Measurements from ENCODE around the gene GJA10. TPM values are rescaled to one million over a fixed set of nuclear protein-coding genes. Genes with fewer than 3 reads are reported as not detected.

The GJA10 gene
- not detected in 2 replicates for total RNA-seq (ENCODE audit: low replicate concordance)

GRCh38 chr6:89894169-89894568, at the start of gene GJA10:
Gene GJA10 (plus strand): TSS chr6:89894469. CDS start chr6:89894469, 0 bp downstream.

Other genes starting within 250 kb of the GJA10 start
- 15.3 and 19.5 TPM in 2 replicates for gene MDN1, start 74.7 kb upstream of the GJA10 start, total RNA-seq (ENCODE audit: low replicate concordance)
- gene CASP8AP2, start 64.6 kb upstream of the GJA10 start, total RNA-seq (ENCODE audit: low replicate concordance): 8.4 and 10.2 TPM in 2 replicates